Measurements from ENCODE around the gene FLOT1.

Gene FLOT1

GRCh38 chr6:30742316-30743098, at the start of gene FLOT1:
Gene FLOT1, minus strand, starts transcription at chr6:30742687. Its CDS starts 498 bp downstream, at chr6:30742189.
- DNase-seq (ENCODE audit: low read depth), result peak; percentile 95

GRCh38 chr6:30790724-30791383, 48.4 kb upstream of the FLOT1 start:
- no peak for DNase-seq (ENCODE audit: low read depth)

GRCh38 chr6:30789606-30790005, 47.1 kb upstream of the FLOT1 start:
- no peak for DNase-seq (ENCODE audit: low read depth)

GRCh38 chr6:30787954-30788353, 45.5 kb upstream of the FLOT1 start:
- no peak for DNase-seq (ENCODE audit: low read depth)

GRCh38 chr6:30782425-30783014, 40.0 kb upstream of the FLOT1 start:
- DNase-seq (ENCODE audit: low read depth), result no peak

GRCh38 chr6:30781743-30782424, 39.4 kb upstream of the FLOT1 start:
- DNase-seq (ENCODE audit: low read depth), result peak; percentile 99

- no peak for DNase-seq (ENCODE audit: low read depth)
These were observed 38.9 kb upstream of the FLOT1 start for GRCh38 chr6:30781395-30781742.

- no peak for DNase-seq (ENCODE audit: low read depth)
These were observed 38.1 kb upstream of the FLOT1 start for GRCh38 chr6:30780642-30780920.

- no peak for DNase-seq (ENCODE audit: low read depth)
These were observed 37.6 kb upstream of the FLOT1 start for GRCh38 chr6:30779850-30780641.

GRCh38 chr6:30778001-30778635, 35.6 kb upstream of the FLOT1 start:
- DNase-seq (ENCODE audit: low read depth), result no peak

- no peak for DNase-seq (ENCODE audit: low read depth)
These were observed 34.6 kb upstream of the FLOT1 start for GRCh38 chr6:30777155-30777485.

GRCh38 chr6:30776390-30777154, 34.1 kb upstream of the FLOT1 start:
- DNase-seq (ENCODE audit: low read depth), result no peak

- DNase-seq (ENCODE audit: low read depth), result no peak
These were observed 32.6 kb upstream of the FLOT1 start for GRCh38 chr6:30775104-30775503.

GRCh38 chr6:30774701-30775100, 32.2 kb upstream of the FLOT1 start:
- DNase-seq (ENCODE audit: low read depth), result no peak

- no peak for DNase-seq (ENCODE audit: low read depth)
These were observed 28.1 kb upstream of the FLOT1 start for GRCh38 chr6:30770592-30770991.

- no peak for DNase-seq (ENCODE audit: low read depth)
These were observed 27.5 kb upstream of the FLOT1 start for GRCh38 chr6:30769853-30770524.

- peak; percentile 97 for DNase-seq (ENCODE audit: low read depth)
These were observed 26.8 kb upstream of the FLOT1 start for GRCh38 chr6:30769088-30769852.

- no peak for DNase-seq (ENCODE audit: low read depth)
These were observed 26.2 kb upstream of the FLOT1 start for GRCh38 chr6:30768634-30769087.

GRCh38 chr6:30767944-30768301, 25.4 kb upstream of the FLOT1 start:
- no peak for DNase-seq (ENCODE audit: low read depth)

Data from HS-27A (cell line).